ENCODE results near the gene CCND1.

Gene CCND1

DNA sequence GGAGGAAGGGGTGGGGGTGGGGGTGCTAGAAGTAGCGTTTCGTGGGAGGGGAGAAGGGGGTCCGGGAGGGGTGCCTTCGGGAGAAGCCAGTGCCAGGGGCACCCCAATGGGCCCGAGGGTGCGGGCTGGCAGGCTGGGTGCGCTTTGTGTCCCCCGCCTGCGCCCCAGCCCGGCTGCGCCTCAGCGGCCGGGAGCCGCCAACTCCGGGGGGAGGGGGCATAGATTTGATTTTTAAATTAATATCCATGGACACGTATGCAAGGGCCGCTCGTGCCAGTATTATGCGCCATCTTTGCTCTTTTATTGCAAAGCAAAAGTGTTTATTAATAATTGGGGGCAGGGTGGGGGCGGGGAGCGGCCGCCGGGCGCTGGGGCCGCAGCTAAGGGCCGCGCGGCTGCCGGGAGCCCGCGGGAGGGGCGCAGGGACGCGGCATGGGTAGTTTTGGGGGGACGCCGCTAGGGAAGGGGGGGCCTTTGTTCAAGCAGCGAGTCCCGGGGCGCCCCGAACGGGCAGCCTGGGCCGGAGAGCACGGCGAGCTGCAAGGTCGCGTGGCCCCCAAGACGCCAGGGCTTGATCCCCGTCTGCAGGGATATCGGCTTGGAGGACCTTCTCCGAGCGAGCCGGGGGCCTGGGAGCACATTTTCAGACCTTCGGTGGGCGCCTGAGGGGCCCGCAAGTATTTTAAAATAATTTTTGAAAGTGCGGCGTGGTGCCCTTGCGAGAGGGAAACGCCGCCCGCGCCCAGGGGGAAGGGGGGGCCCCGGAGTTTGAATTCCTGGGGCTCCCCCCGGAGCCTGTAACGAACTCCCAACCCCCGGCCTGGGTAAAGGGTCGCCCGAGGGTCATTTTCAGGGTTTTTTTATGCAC lies 959 bp downstream of the CCND1 start:
- DNase-seq (ENCODE audit: low read depth), result no peak

DNA sequence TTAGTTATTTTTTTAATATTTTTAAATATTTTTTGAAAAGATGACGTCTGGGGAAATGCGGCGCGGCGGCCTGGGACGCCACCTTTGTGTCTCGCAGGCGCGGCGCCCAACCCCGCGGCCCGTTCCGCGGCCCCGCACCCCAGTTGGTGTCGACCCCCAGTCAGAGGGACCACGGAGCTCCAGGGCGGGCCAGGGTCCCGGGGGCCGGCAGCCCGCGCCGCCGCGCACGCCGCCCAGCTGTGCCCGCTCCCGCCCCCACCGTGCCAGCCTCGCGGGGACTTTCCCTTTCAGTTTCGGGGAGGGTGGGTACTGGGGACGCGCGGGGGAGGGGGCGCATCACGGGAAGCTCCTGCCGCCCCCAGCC lies 1.6 kb downstream of the CCND1 start:
- peak; percentile 39 for DNase-seq (ENCODE audit: low read depth)

DNA sequence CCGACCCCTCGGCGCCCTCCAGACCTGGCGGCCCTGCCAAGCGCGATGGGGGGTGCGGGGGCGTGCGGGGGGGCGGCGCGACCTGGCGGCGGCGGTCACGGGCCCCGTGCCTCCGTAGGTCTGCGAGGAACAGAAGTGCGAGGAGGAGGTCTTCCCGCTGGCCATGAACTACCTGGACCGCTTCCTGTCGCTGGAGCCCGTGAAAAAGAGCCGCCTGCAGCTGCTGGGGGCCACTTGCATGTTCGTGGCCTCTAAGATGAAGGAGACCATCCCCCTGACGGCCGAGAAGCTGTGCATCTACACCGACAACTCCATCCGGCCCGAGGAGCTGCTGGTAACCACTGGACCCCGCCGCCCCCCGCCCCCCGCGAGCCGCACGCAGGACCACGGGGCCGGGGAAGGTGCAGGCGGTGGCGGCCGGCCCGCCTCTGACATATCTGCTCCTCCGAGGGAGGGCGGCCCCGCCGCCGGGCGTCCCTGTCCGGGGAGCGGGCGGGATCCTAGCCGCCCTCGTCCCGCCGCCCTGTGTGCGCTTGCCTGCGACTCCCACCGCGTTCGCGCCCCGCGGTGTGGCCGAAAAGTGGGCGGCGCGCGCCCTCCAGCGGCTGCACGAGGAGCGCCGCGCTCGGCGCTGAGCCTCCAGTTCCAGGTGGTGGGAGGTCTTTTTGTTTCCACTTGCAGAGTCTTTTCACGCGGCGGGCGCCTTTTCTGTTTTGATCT lies 2.1 kb downstream of the CCND1 start:
- peak; percentile 71 for DNase-seq (ENCODE audit: low read depth)

DNA sequence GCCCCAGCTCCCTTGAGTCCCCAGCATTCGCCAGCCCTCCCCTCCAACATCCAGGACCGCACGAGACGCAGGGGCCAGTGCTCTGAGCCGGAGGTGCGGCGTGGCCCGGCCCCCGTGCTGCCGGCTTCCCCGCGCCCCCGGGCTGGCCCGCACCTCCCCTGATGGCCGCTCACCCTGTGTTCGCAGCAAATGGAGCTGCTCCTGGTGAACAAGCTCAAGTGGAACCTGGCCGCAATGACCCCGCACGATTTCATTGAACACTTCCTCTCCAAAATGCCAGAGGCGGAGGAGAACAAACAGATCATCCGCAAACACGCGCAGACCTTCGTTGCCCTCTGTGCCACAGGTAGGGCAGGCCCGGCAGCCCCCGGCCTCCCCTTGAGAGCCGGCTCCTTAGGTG lies 2.7 kb downstream of the CCND1 start:
- no peak for DNase-seq (ENCODE audit: low read depth)

DNA sequence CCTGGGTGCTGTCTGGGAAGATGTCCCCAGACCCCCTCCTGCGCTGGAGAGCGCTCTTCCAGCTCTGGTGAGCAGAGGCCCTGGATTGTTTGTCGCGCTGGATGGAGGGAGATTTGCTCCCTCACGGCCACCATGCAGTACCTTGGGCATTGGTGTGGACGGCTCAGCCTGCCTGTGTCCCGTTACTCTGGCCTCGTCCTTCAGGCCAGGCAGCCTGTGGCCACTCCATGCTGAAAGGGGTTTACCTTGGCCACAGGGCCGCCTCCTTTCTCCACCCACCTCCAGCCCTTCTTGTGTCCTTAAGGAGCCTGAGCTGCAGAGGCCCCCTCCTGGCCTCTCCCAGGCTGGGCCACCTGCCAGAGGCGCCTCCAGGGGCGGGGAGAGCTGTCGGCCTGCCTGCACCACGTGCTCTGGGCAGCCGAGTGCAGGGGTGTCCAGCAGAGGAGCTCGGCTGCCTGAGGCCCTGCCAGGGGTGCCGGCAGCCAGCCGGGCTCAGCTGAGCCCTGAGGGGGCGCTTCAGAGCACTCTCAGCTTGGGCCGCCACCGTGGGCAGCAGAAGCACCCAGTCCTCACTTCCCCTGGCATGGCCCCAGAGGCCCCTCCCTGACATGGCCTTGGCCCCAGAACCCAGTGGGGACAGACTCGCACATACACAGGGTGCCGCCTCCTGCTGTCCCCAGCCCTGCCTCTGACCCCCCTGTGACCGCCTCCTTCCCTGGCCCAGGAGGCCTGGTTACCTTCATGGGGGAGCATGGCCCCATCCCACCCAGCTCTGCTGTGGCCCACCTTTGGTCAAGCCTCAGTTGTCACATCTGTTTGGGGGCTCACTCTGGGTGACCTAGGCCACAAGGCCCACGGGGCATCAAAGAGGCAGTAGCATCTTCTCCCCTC lies 3.4 kb downstream of the CCND1 start:
- no peak for DNase-seq (ENCODE audit: low read depth)

DNA sequence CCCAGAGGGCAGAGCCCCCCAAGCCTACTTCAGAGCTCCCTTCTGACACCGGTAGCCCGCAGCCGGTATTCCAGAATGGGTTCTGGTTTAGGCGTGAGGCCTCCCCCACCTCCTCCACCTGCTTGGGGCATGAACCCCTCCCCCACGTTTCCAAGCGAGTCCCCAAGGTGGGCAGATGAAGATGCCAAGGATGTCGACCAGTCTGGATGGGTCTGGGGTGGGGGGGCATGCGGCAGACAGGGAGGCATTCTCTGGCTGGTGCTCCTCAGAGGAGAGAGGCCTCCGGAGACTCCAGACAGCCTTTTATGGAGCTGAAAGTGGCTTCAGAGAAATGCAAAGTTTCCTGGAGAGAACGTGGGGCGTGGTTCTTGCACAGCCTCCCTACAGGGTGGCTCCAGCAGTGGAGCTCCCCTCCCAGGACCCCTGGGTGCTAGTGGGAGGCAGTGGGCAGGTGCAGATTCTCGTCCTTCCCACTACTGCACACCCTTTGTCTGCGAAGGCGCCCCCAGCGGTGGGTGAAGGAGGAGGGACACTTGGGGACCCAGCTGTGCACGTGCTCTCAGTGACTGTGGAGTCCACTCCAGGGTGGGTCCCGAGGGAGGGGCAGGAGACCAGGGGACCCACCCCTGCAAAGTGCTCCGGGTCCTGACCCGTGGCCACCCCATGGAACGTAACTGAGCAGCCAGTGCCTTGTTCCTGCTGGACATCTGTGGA lies 4.2 kb downstream of the CCND1 start:
- no peak for DNase-seq (ENCODE audit: low read depth)

DNA sequence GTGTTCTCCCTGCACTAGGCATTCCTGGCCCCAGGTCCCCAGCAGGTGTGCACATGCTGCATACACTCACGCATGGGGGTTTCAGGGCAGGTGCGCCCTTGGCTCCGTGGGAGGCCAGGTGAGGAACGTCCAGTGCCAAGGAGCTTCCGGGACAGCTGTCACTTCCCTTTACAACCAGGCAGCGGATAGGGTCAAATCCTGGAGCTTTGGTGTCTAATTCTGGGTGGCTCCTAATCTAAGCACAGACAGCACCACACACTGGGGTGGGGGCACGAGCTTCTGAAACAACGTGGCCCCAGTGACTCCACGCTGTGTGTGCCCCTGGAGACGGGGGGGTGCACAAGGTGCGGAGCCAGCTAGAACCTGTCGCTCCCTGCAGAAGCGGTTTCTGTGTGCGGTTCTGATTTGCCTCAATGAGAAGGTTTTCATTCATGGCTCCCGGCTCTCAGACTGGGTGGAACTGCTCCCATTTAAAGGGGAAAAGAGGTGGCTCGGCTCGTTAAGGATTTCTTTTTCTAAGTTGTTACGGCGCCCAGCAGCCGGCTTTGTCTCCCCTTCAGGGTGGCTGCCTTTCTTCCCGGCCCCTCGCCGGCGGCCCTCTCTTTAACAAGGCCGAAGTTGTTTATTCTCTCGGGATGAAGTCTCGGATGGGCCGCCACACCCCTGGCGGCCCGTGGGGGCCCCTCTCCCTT lies 5.0 kb downstream of the CCND1 start:
- DNase-seq (ENCODE audit: low read depth), result no peak

DNA sequence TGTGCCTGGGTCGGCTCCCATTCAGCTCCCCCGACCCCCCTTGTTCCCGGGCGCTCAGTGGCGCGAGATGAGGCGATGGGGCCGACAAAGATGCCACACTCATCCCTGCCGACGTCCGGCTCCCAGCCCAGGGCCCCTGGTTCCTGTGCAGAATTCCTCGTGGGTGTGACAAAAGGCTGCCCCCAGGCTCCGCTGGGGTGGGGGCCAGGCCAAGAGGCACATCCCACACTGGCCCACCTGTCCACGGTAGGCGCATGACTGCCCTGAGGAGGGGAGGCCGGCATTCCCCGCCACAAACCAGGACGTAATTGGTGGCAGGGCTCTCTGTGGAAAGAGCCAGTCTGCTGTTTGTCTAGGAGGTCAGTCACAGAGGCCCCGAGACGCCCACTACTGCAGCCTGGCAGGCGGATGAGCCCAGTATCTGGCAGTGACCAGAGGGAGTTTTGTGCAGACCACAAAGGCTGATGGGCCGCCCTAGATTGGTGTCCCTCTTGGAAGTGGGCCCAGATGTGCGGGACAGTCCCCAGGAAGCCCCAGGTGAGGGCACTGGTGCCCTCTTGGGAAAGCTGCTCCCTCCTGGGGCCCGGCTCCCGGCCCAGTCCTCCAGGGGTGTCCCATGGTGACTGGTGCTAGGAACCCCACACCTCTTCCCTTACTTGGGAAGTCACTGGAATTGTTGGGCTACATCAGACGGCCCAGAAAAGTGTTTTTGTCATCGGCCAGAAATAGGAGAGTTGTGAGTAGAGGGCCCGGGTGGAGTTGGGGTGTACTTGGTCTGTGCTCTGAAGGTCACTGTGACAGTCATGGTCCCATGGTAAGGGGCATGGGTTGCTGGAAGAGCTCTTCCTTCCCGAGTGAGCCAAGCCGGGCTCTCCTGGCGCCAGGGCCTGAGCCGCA lies 5.8 kb downstream of the CCND1 start:
- DNase-seq (ENCODE audit: low read depth), result no peak

DNA sequence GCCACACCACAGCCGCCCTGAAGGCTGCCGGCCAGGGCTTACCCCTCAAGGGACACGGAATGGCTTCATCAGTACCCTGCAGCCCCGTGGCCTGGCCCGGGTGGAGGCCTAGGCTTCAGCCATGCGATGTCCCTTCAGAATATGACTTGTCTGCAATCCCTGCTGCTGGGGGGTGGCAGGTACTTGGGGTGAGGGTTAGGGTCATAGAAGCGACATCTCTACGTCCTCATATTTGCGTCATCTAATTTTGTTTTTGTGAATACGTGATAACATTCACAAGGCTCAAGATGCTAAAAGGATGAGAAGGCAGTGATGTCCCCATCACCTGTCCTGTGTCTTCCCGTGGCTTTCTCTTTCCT lies 6.4 kb downstream of the CCND1 start:
- DNase-seq (ENCODE audit: low read depth), result no peak

DNA sequence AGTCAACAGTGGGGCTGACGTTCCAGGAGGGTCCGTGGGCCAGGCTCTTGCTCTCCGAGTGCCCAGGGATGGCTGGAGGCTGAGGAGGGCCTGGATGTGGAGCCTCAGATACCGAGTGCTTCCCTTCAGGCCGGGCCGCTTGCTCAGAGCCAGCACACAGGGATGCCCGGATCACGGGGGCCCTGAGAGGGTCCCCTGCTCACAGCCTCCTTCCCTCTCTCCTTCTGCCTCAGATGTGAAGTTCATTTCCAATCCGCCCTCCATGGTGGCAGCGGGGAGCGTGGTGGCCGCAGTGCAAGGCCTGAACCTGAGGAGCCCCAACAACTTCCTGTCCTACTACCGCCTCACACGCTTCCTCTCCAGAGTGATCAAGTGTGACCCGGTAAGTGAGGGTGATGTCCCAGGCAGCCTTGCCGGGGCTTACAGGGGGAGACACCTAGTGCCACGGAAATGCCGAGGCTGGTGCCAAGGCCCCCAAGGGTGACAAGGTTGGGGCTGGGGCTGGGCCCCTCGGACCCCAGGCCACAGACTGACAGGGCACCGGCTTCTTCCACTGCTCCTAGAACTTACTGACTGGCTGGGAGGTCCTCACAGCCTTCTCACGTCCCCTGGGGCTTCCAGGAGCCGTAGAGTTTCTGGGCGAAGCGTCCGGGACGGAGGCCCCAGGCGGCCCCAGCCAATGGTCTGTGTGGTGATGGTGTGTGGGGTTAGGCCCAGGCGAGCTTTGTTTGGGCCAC lies 7.0 kb downstream of the CCND1 start:
- DNase-seq (ENCODE audit: low read depth), result no peak

DNA sequence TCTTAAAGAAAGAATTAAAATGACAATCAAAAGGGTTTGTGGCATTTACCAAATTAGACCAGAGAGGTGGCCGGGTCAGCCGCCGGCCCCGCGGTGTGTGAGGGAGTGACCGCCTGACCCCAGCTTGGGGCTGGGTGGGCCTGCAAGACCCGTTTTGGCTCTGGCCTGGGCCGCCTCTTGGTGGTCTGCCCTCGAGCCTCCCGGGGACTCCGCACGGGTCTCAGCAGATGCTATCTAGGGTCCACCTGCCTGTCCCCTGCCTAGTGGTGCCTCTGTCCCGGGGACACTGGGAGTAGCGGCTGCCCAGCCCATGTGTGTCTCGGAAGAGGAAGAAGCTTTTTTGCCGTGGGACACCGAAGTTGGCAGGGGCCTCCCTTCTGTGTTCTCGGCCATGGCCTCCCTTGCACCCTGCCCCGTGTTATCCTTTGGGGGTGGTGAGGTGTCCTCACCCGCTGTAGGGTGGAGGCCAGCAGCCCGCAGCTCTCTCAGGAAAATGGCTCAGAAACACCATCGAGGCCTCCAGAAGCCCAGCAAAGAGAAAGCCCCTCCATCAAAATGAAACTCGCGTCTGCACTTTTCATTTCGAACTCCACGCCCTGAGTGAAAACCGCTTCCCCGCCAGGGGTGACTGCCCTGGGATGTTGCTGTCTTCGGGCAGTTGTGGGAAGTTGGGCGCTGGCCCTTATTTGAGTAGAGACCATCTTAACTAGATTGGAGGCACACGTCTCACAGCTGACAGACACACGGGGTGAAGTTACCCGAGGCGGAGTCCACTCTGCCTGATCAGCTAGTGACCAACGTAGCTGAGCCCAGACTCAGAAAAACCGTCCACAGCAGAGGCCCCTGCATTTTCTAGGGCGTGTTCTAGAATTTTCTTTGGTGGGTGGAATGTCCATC lies 8.0 kb downstream of the CCND1 start:
- no peak for DNase-seq (ENCODE audit: low read depth)

DNA sequence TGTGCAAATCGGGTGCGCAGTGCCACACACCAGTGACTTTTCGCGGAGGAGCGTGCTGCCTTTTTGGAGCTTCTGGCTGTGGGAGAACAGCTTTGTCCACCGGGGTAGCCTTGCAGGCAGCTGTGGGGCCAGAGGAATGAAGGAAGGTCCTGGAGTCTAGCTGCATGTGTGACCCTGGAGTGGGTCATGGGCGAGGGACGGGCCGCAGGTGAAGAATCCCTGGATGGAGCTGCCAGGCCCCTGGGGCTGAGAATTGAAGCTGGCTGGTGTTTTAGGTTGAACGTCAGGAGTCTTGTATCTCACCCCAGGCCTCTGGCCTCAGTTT lies 8.6 kb downstream of the CCND1 start:
- no peak for DNase-seq (ENCODE audit: low read depth)

DNA sequence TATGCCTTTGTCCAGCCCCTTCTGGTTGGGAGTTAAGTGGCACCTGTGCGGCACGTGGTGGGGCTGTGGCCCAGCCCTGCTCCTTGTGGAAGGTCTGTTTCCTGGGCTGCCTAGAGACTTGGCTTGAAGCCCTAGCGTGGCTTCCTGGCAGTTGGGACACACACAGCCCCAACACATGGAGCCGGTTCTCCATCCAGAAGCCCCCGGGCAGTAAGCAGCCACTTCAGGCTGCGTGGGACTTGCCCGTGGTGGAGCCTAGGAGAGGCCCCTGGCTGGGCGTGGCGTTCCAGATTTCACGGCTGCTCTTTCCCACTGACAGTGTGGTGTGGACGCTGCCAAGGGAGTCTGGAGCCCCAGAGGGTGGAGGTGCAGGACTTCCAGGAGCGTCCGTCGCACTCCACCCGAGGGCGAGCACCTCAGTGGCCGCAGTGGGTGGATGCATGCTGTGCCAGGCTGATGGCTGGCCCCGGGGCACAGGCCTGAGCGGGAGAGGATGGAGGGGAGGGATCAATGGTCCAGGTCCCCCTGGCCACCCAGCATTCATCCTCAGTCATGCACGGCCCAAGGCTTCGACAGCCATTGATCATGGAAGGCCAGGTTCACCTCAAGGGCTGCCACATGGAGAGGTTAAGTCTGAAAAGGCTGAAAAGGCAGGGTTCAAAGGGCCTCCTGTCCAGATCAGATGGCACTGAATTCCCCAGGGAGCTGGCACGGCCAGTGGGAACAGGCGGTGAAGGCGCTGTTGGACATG lies 9.3 kb downstream of the CCND1 start:
- no peak for DNase-seq (ENCODE audit: low read depth)

DNA sequence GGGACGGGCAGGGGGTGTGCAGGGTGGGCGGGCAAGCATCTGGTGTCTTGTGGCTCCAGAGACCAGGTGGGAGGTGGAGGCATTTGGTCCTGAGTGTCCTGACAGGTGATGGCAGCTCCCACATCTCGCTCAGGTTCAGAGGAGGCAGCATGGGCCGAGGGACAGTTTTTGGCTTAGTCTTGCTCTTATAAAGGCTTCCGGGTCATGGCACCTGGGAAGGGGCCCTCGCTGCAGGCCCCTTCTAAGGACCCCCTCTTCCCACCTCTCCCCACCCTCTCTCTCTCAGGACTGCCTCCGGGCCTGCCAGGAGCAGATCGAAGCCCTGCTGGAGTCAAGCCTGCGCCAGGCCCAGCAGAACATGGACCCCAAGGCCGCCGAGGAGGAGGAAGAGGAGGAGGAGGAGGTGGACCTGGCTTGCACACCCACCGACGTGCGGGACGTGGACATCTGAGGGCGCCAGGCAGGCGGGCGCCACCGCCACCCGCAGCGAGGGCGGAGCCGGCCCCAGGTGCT lies 9.9 kb downstream of the CCND1 start:
- DNase-seq (ENCODE audit: low read depth), result no peak

DNA sequence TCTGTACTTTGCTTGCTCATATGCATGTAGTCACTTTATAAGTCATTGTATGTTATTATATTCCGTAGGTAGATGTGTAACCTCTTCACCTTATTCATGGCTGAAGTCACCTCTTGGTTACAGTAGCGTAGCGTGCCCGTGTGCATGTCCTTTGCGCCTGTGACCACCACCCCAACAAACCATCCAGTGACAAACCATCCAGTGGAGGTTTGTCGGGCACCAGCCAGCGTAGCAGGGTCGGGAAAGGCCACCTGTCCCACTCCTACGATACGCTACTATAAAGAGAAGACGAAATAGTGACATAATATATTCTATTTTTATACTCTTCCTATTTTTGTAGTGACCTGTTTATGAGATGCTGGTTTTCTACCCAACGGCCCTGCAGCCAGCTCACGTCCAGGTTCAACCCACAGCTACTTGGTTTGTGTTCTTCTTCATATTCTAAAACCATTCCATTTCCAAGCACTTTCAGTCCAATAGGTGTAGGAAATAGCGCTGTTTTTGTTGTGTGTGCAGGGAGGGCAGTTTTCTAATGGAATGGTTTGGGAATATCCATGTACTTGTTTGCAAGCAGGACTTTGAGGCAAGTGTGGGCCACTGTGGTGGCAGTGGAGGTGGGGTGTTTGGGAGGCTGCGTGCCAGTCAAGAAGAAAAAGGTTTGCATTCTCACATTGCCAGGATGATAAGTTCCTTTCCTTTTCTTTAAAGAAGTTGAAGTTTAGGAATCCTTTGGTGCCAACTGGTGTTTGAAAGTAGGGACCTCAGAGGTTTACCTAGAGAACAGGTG lies 11.1 kb downstream of the CCND1 start:
- no peak for DNase-seq (ENCODE audit: low read depth)

DNA sequence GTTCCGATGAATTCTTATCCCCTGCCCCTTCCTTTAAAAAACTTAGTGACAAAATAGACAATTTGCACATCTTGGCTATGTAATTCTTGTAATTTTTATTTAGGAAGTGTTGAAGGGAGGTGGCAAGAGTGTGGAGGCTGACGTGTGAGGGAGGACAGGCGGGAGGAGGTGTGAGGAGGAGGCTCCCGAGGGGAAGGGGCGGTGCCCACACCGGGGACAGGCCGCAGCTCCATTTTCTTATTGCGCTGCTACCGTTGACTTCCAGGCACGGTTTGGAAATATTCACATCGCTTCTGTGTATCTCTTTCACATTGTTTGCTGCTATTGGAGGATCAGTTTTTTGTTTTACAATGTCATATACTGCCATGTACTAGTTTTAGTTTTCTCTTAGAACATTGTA lies 12.0 kb downstream of the CCND1 start:
- no peak for DNase-seq (ENCODE audit: low read depth)

DNA sequence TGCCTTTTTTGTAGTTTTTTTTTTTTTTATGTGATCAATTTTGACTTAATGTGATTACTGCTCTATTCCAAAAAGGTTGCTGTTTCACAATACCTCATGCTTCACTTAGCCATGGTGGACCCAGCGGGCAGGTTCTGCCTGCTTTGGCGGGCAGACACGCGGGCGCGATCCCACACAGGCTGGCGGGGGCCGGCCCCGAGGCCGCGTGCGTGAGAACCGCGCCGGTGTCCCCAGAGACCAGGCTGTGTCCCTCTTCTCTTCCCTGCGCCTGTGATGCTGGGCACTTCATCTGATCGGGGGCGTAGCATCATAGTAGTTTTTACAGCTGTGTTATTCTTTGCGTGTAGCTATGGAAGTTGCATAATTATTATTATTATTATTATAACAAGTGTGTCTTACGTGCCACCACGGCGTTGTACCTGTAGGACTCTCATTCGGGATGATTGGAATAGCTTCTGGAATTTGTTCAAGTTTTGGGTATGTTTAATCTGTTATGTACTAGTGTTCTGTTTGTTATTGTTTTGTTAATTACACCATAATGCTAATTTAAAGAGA lies 12.5 kb downstream of the CCND1 start:
- DNase-seq (ENCODE audit: low read depth), result no peak

Measured in activated T-cell treated with anti-CD3 and anti-CD28 coated beads for 24 hours (primary cell).